WTC11 (cell line): ENCODE results near the gene SMYD1. TPM values are rescaled to one million over a fixed set of nuclear protein-coding genes. Genes with fewer than 3 reads are reported as not detected.

Experiments
- ATAC-seq: fragments of 200-7000 bp; cut with Tn5 transposase; 2 replicates; pipeline ENCODE4 v1.10.0; 2021; ENCODE audit warnings: mild to moderate bottlenecking, moderate library complexity
- CTCF ChIA-PET: fragments of 300-600 bp; sonication (Branson Sonifier 250); formaldehyde crosslinking; loops from one replicate; lab custom pipeline; 2021; ENCODE audit warnings: antibody characterized with exemption; lab: Charles Lee
- POLR2A ChIA-PET: fragments of 350-600 bp; sonication (Branson Sonifier 250); formaldehyde crosslinking; loops from one replicate; lab custom pipeline; 2021; ENCODE audit warnings: antibody characterized with exemption; lab: Charles Lee
- DNase-seq: peaks from one replicate; pipeline ENCODE4 v3.0.0; 2021; ENCODE audit warnings: low spot score
- H3K27ac Mint-ChIP-seq: 2 replicates; pipeline ENCODE4 v1.8.0; 2021; ENCODE audit warnings: mixed read lengths
- H3K27me3 Mint-ChIP-seq: 2 replicates; pipeline ENCODE4 v1.8.0; 2021; ENCODE audit warnings: low read depth, mild to moderate bottlenecking, moderate library complexity, mixed read lengths
- H3K36me3 Mint-ChIP-seq: 2 replicates; pipeline ENCODE4 v1.8.0; 2021; ENCODE audit warnings: mixed read lengths
- H3K4me1 Mint-ChIP-seq: 2 replicates; pipeline ENCODE4 v1.8.0; 2022; ENCODE audit warnings: mixed read lengths
- H3K4me3 Mint-ChIP-seq: 2 replicates; pipeline ENCODE4 v1.8.0; 2021; ENCODE audit warnings: mild to moderate bottlenecking, moderate library complexity, mixed read lengths
- H3K9me3 Mint-ChIP-seq: 2 replicates; pipeline ENCODE4 v1.8.0; 2021; ENCODE audit warnings: mixed read lengths
- CREM ChIP-seq: sonication (generic); formaldehyde crosslinking; IDR thresholded peaks from 2 replicates; pipeline ENCODE4 v1.8.1; 2022; ENCODE audit warnings: mild to moderate bottlenecking, missing genetic modification reagents, moderate library complexity
- E2F5 ChIP-seq: sonication (generic); formaldehyde crosslinking; IDR thresholded peaks from 2 replicates; pipeline ENCODE4 v1.8.1; 2022; ENCODE audit warnings: mild to moderate bottlenecking, moderate library complexity, missing genetic modification reagents
- FOXP1 ChIP-seq: sonication (generic); formaldehyde crosslinking; IDR thresholded peaks from 2 replicates; pipeline ENCODE4 v1.8.0; 2022; ENCODE audit warnings: missing genetic modification reagents, mild to moderate bottlenecking, moderate library complexity, borderline replicate concordance
- GABPB1 ChIP-seq: sonication (generic); formaldehyde crosslinking; IDR thresholded peaks from 2 replicates; pipeline ENCODE4 v1.8.1; 2023; ENCODE audit warnings: mild to moderate bottlenecking, missing genetic modification reagents
- JAZF1 ChIP-seq: fragments of 250-450 bp; sonication (Bioruptor Pico); IDR thresholded peaks from 2 replicates; pipeline ENCODE4 v1.9.0; 2021; ENCODE audit warnings: moderate library complexity, mild to moderate bottlenecking, inconsistent platforms
- MYBL2 ChIP-seq: sonication (generic); formaldehyde crosslinking; IDR thresholded peaks from 2 replicates; pipeline ENCODE4 v1.8.1; 2023; ENCODE audit warnings: mild to moderate bottlenecking, moderate library complexity, missing genetic modification reagents
- NFYB ChIP-seq: sonication (generic); formaldehyde crosslinking; conservative IDR thresholded peaks from 2 replicates; pipeline ENCODE4 v1.8.0; 2022; ENCODE audit warnings: low read depth, missing genetic modification reagents
- RELA ChIP-seq: sonication (generic); formaldehyde crosslinking; IDR thresholded peaks from 2 replicates; pipeline ENCODE4 v1.8.1; 2022; ENCODE audit warnings: missing genetic modification reagents, mild to moderate bottlenecking, borderline replicate concordance
- RORB ChIP-seq: fragments of 250-450 bp; sonication (Bioruptor Pico); IDR thresholded peaks from 2 replicates; pipeline ENCODE4 v1.9.0; 2021; ENCODE audit warnings: mild to moderate bottlenecking
- STAT6 ChIP-seq: sonication (generic); formaldehyde crosslinking; conservative IDR thresholded peaks from 2 replicates; pipeline ENCODE4 v1.8.1; 2023; ENCODE audit warnings: mild to moderate bottlenecking, low read depth, missing genetic modification reagents, moderate library complexity
- TEAD1 ChIP-seq: sonication (generic); formaldehyde crosslinking; IDR thresholded peaks from 2 replicates; pipeline ENCODE4 v1.8.0; 2022; ENCODE audit warnings: mild to moderate bottlenecking, missing genetic modification reagents
- TP53 ChIP-seq: sonication (generic); formaldehyde crosslinking; IDR thresholded peaks from 2 replicates; pipeline ENCODE4 v1.8.1; 2023; ENCODE audit warnings: mild to moderate bottlenecking, missing genetic modification reagents
- USF2 ChIP-seq: sonication (generic); formaldehyde crosslinking; IDR thresholded peaks from 2 replicates; pipeline ENCODE4 v1.8.1; 2023; ENCODE audit warnings: mild to moderate bottlenecking, missing genetic modification reagents, moderate library complexity
- ZNF121 ChIP-seq: sonication (generic); formaldehyde crosslinking; IDR thresholded peaks from 2 replicates; pipeline ENCODE4 v1.8.0; 2023; ENCODE audit warnings: missing genetic modification reagents
- ZNF263 ChIP-seq: sonication (generic); formaldehyde crosslinking; IDR thresholded peaks from 2 replicates; pipeline ENCODE4 v1.8.1; 2022; ENCODE audit warnings: low read depth, mild to moderate bottlenecking, moderate library complexity, missing genetic modification reagents
- ZNF281 ChIP-seq: sonication (generic); formaldehyde crosslinking; IDR thresholded peaks from 2 replicates; pipeline ENCODE4 v1.8.0; 2023; ENCODE audit warnings: mild to moderate bottlenecking, missing genetic modification reagents
- total RNA-seq: library from RNA; stranded (reverse); gene quantifications from 3 replicates; pipeline ENCODE4 v1.2.3, GENCODE V29; 2021
- TF ChIP-seq, protein P1 (sequence below): sonication (generic); formaldehyde crosslinking; IDR thresholded peaks from 2 replicates; pipeline ENCODE4 v1.8.0; 2022; ENCODE audit warnings: mild to moderate bottlenecking, missing genetic modification reagents
- TF ChIP-seq, protein P2 (sequence below): sonication (generic); formaldehyde crosslinking; IDR thresholded peaks from 2 replicates; pipeline ENCODE4 v1.8.1; 2023; ENCODE audit warnings: mild to moderate bottlenecking, missing genetic modification reagents, moderate library complexity
- TF ChIP-seq, protein P3 (sequence below): sonication (generic); formaldehyde crosslinking; conservative IDR thresholded peaks from 2 replicates; pipeline ENCODE4 v1.8.1; 2022; ENCODE audit warnings: mild to moderate bottlenecking, missing genetic modification reagents

SMYD1 gene
- total RNA-seq, 1 experiment from 2014 or later: not detected

GRCh38 chr2:88127638-88127887 is 59.9 kb downstream of the SMYD1 start (continued):
- TF ChIP-seq E2F5 (CRISPR knock-in tag): no peak
- no peak for TF ChIP-seq TEAD1 (CRISPR knock-in tag)
- no peak for TF ChIP-seq ZNF263 (CRISPR knock-in tag)
- TF ChIP-seq GABPB1 (CRISPR knock-in tag): no peak
- no peak for TF ChIP-seq ZNF121 (CRISPR knock-in tag)
- no peak for TF ChIP-seq STAT6 (CRISPR knock-in tag)

- CTCF ChIA-PET: no interaction called here
- H3K27ac Mint-ChIP-seq: no peak within 1 kb of the TSS
- POLR2A ChIA-PET: no interaction called here
- TF ChIP-seq USF2 (CRISPR knock-in tag): no peak
- peak; percentile 70 for TF ChIP-seq GABPB1 (CRISPR knock-in tag)
- no peaks in the 10 kb centered on the region; the same call in 1 of the 2 replicates for H3K27me3 Mint-ChIP-seq
- H3K36me3 Mint-ChIP-seq: no peaks in the 10 kb centered on the region
- DNase-seq (no peak), ATAC-seq (no peak)
- H3K4me1 Mint-ChIP-seq: peaks cover 2% of the 10 kb centered on the region; the same call in 1 of the 2 replicates
- no peaks in the 10 kb centered on the region for H3K9me3 Mint-ChIP-seq
- no peak within 1 kb of the TSS for H3K4me3 Mint-ChIP-seq
Measured at GRCh38 chr2:88127888-88128653, 60.4 kb downstream of the SMYD1 start, which contains the start of gene FABP1. Gene FABP1, minus strand, starts transcription at chr2:88128062. Its CDS starts 45 bp downstream, at chr2:88128017.

DNA sequence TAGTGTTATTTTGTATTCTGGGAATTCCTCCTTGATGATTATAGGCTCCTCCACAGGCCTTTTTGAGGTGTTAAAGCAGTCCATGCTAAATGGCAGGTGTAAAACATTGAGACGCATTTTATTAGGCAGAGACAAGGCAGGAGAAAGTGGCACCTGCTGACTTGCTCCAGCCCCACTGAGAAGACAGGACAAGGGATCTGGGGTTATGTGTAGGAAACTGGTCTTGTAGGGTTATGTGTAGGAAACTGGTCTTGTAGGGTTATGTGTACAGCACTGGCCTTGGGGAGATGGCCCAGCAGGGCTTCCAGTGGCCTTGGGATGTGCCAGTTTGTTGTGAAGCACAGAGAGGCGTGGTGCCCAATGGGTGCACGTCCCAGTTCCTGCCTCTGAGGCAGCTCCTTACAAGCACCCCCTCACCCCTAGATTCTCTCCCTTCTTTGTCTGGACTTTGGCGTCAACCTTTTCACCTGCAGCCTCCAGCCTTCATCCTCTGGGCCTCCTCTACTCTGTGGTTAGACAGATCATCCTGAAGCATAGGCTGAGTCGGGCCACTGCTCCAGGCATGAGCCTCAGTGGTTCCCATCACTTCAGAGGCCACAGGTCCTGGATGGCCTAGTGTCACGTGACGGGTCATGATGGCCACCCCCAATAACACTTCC is 61.2 kb downstream of the SMYD1 start:
- CTCF ChIA-PET: no interaction called here
- Mint-ChIP-seq H3K36me3 (no peaks in the 10 kb centered on the region), H3K27me3 (no peaks in the 10 kb centered on the region; the same call in 1 of the 2 replicates)

More for the DNA sequence above, 61.2 kb downstream of the SMYD1 start:
- Mint-ChIP-seq H3K27ac (no peak overlapping the region), H3K4me3 (no peak overlapping the region), H3K9me3 (no peaks in the 10 kb centered on the region), H3K4me1 (peaks cover 1% of the 10 kb centered on the region; the same call in 1 of the 2 replicates)
- POLR2A ChIA-PET: no interaction called here
- no peak for TF ChIP-seq CREM (CRISPR knock-in tag)
- TF ChIP-seq, protein P1, sequence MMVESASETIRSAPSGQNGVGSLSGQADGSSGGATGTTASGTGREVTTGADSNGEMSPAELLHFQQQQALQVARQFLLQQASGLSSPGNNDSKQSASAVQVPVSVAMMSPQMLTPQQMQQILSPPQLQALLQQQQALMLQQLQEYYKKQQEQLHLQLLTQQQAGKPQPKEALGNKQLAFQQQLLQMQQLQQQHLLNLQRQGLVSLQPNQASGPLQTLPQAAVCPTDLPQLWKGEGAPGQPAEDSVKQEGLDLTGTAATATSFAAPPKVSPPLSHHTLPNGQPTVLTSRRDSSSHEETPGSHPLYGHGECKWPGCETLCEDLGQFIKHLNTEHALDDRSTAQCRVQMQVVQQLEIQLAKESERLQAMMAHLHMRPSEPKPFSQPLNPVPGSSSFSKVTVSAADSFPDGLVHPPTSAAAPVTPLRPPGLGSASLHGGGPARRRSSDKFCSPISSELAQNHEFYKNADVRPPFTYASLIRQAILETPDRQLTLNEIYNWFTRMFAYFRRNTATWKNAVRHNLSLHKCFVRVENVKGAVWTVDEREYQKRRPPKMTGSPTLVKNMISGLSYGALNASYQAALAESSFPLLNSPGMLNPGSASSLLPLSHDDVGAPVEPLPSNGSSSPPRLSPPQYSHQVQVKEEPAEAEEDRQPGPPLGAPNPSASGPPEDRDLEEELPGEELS (CRISPR knock-in tag): no peak
- no peak for TF ChIP-seq FOXP1 (CRISPR knock-in tag)
- TF ChIP-seq RELA (CRISPR knock-in tag): no peak
- no peak for TF ChIP-seq NFYB
- TF ChIP-seq, protein P2, sequence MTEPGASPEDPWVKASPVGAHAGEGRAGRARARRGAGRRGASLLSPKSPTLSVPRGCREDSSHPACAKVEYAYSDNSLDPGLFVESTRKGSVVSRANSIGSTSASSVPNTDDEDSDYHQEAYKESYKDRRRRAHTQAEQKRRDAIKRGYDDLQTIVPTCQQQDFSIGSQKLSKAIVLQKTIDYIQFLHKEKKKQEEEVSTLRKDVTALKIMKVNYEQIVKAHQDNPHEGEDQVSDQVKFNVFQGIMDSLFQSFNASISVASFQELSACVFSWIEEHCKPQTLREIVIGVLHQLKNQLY (CRISPR knock-in tag): no peak
- TF ChIP-seq RORB (CRISPR knock-in tag): no peak
- TF ChIP-seq MYBL2 (CRISPR knock-in tag): no peak
- no peak for TF ChIP-seq TP53 (CRISPR knock-in tag)
- TF ChIP-seq, protein P3, sequence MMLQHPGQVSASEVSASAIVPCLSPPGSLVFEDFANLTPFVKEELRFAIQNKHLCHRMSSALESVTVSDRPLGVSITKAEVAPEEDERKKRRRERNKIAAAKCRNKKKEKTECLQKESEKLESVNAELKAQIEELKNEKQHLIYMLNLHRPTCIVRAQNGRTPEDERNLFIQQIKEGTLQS (CRISPR knock-in tag): no peak
- TF ChIP-seq JAZF1 (CRISPR knock-in tag): no peak
- no peak for TF ChIP-seq ZNF281 (CRISPR knock-in tag)
- no peak for DNase-seq
- no peak for ATAC-seq
